ENCODE results near the gene WASHC3.

DNA sequence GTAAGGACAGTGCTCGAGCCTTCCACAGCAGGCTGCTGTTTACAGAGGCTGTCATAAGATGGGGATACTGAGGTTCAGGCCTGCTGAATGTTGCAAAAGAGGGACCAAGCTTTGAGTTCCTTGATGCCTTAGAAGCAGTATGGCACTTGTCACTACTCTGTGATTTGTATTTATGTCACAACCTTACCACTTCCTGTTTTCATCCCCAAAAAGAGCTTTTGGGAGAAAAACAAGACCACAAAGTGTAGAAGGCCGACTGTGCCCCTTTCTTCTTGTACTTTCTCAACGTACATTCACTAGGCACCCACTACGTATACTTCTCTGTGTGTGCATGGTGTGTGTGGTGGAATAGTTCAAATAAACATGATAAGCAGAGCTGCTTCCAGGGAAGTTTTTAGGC, 94.3 kb downstream of the WASHC3 start:
- TF ChIP-seq CTCF (conservative IDR thresholded peaks at IDR 0.05; ENCODE audit: low read depth, low read length) (no peak), EZH2 (IDR thresholded peaks at IDR 0.05; ENCODE audit: borderline replicate concordance, low read depth, low read length, poor library complexity, severe bottlenecking) (no peak)
